Vagina (tissue), 2 donors: ENCODE data around the gene ALG12. TPM values are rescaled to one million over a fixed set of nuclear protein-coding genes. Genes with fewer than 3 reads are reported as not detected.

Source experiments
- DNase-seq, 2 donors: peaks; one replicate each; pipeline ENCODE4 v3.0.0-alpha.2; 2017; ENCODE audit errors: extremely low spot score in 2 of 2
- H3K27ac ChIP-seq: fragments of 200-600 bp; sonication (generic); one replicate; pipeline ENCODE4 v1.5.1; 2019
- H3K27me3 ChIP-seq: fragments of 200-600 bp; sonication (generic); one replicate; pipeline ENCODE4 v1.5.1; 2019
- H3K36me3 ChIP-seq, 2 donors: fragments of 200-600 bp; sonication (generic); one replicate each; pipeline ENCODE4 v1.5.1; 2017 to 2019
- H3K4me1 ChIP-seq: fragments of 200-600 bp; sonication (generic); one replicate; pipeline ENCODE4 v1.5.1; 2019
- H3K4me3 ChIP-seq, 2 donors: fragments of 200-600 bp; sonication (generic); 1 replicate in 1 of 2; 2 replicates in 1 of 2; pipeline ENCODE4 v1.5.1; 2016 to 2019
- H3K9me3 ChIP-seq: fragments of 200-600 bp; sonication (generic); one replicate; pipeline ENCODE4 v1.5.1; 2019
- CTCF ChIP-seq, 3 experiments: fragments of 450-650 bp in 2 of 3; fragments of 200-600 bp in 1 of 3; sonication (generic) in 1 of 3; IDR thresholded peaks; one replicate each; pipeline ENCODE4 v1.5.1; 2017 to 2019; ENCODE audit warnings: antibody characterized with exemption in 3 of 3, mild to moderate bottlenecking in 2 of 3, moderate library complexity in 2 of 3
- POLR2A ChIP-seq, 2 donors: fragments of 450-650 bp; IDR thresholded peaks; one replicate each; pipeline ENCODE4 v1.6.1; 2017; ENCODE audit warnings: antibody characterized with exemption in 2 of 2, mild to moderate bottlenecking in 2 of 2, moderate library complexity in 2 of 2
- POLR2AphosphoS5 ChIP-seq, 2 donors: sonication (generic); formaldehyde crosslinking; IDR thresholded peaks; one replicate each; pipeline ENCODE4 v1.9.0; 2017; ENCODE audit warnings: antibody characterized with exemption in 2 of 2, mild to moderate bottlenecking in 2 of 2, low read depth in 1 of 2; ENCODE audit not compliant: insufficient read depth in 1 of 2
- intact Hi-C: fragments of 100-400 bp; cut with DNase I; formaldehyde crosslinking; loops from one replicate; pipeline ENCODE4 v1.15.1; 2023
- total RNA-seq: library from RNA; depleted of rRNA; stranded (reverse); fragments of >200 nt; gene quantifications from one replicate; pipeline ENCODE4 v1.2.3, GENCODE V29; 2016

Gene ALG12
- total RNA-seq, 1 donor from 2014 or later = 21.4 TPM

- Histone ChIP-seq H3K27me3 (no peaks in the 10 kb centered on the region), H3K4me1 (peaks cover 10% of the 10 kb centered on the region), H3K4me3 (no peak overlapping the region), H3K9me3 (no peaks in the 10 kb centered on the region), H3K36me3 (no peaks in the 10 kb centered on the region), H3K27ac (no peak overlapping the region)
- DNase-seq = no peak
- no peak for TF ChIP-seq POLR2A (IDR thresholded peaks at IDR 0.05)
- no peak for TF ChIP-seq CTCF (IDR thresholded peaks at IDR 0.05)
- no peak for TF ChIP-seq POLR2AphosphoS5 (IDR thresholded peaks at IDR 0.05; ENCODE audit: insufficient read depth in 1 of 2, low read depth in 1 of 2)
- intact Hi-C loops = no loop called here
These were observed 25.1 kb upstream of the ALG12 start for GRCh38 chr22:49943405-49943765.

DNA sequence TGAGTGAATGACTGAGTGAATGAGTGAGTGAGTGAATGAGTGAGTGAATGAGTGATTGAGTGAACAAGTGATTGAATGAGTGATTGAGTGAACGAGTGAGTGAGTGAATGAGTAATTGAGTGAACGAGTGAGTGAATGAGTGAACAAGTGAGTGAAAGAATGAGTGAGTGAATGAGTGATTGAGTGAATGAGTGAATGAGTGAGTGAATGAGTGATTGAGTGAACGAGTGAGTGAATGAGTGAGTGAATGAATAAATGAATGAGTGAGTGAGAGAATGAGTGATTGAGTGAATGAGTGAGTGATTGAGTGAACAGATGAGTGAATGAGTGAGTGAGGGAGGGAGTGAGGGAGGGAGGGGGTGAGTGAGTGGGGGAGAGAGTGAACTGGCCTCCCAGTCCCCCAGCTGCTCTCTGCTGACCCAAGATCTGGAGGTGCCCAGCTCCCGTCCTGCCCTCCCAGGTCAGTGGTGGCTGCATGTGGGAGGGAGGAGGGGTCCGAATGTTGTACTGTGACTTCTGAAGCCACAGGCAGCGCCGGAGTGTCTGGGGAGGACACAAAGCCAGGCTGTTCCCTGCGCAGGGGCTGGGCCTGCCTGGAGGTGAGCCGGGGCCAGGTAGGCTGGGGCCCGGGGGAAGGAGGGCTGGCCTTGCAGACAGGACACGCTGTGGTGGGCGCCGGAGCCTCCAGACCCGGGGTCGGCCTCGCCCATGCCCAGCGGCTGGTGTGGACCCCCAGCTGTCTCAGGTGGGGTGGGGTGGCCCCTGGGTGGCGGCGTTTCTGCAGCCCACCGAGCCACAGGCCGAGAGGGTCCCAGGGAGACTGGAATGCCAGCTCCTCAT lies 24.5 kb upstream of the ALG12 start:
- Histone ChIP-seq H3K4me3 (no peak overlapping the region), H3K27me3 (no peaks in the 10 kb centered on the region), H3K9me3 (no peaks in the 10 kb centered on the region), H3K27ac (no peak overlapping the region), H3K4me1 (peaks cover 6% of the 10 kb centered on the region), H3K36me3 (no peaks in the 10 kb centered on the region)
- TF ChIP-seq POLR2AphosphoS5 (IDR thresholded peaks at IDR 0.05; ENCODE audit: insufficient read depth in 1 of 2, low read depth in 1 of 2) (no peak), CTCF (IDR thresholded peaks at IDR 0.05) (no peak), POLR2A (IDR thresholded peaks at IDR 0.05) (no peak)
- no peak for DNase-seq
- intact Hi-C loops = no loop called here

DNA sequence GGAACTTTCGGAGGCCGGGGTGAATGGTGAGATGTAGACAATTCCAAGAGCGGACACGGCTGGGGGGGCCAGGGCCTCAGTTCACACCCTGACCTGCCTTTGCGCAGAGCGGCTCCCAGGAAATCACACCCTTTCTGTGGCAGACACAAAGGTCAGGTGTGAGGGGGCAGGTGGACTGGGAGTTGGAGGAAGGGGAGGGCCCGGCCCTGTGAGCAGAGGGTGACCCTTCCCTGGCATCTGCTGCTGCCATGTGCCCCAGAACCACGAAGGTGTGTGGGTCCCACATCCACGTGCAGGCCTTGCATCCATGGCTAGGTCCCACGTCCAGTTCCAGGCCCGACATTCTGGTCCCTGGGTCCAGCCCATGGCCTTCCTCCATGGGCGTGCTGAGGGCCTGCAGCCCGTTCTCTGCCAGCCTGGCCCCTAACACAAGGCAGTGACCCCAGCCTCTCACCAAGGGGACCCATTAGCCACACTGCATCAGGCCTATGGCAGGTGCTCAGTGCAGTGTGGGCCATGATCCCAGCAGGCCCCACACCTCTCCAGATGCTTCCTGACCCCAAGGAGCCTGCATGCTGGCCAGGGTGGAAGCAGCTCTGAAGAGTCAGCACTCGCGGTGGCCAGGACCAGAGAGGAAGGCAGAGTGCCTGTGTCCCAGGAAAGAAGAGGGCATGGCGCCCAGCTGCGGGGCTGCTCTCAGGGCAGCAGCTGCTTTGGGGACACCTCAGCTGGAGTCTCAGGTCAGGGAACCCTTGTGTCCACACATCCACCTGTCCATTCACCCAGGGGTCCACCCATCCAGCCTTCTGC lies 23.5 kb upstream of the ALG12 start:
- no peaks in the 10 kb centered on the region for H3K9me3 ChIP-seq
- H3K36me3 ChIP-seq = no peaks in the 10 kb centered on the region
- no peaks in the 10 kb centered on the region for H3K27me3 ChIP-seq
- intact Hi-C loops = no loop called here
- no peak overlapping the region for H3K27ac ChIP-seq
- peaks cover 12% of the 10 kb centered on the region for H3K4me1 ChIP-seq
- DNase-seq = no peak
- no peak overlapping the region for H3K4me3 ChIP-seq
- TF ChIP-seq POLR2AphosphoS5 (IDR thresholded peaks at IDR 0.05; ENCODE audit: insufficient read depth in 1 of 2, low read depth in 1 of 2) (no peak), CTCF (IDR thresholded peaks at IDR 0.05) (no peak), POLR2A (IDR thresholded peaks at IDR 0.05) (no peak)

DNA sequence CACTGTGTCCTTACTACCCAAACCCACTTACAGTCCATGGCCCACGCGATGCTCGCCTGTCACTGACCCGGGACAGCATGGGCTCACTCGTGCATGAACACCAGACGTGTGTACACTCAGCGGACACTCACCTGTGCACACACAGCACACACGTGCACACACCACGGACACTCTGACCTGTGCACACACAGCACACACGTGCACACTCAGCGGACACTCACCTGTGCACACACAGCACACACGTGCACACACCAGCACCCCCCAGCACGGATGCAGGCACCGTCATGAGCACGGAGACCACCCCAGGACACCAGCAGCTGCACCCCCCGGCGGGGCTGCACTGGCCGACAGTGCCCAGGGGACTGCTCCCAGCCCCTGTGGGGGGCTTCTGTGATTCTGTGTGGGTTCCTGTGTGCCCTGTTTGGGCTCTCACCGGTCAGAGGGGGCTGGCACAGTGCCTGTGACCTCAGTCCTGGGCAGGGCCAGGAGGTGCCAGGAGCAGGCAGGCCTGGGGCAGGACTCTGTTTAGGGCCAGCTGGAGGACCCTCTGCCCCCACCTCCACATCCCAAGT lies 20.4 kb upstream of the ALG12 start:
- intact Hi-C loops = loop anchor here (5.0 kb wide), 2 partner anchors 34 to 569 kb away; partner anchors contain the start of genes LMF2 and NCAPH2
- TF ChIP-seq POLR2AphosphoS5 (IDR thresholded peaks at IDR 0.05; ENCODE audit: insufficient read depth in 1 of 2, low read depth in 1 of 2) = no peak
- DNase-seq = no peak
- Histone ChIP-seq H3K36me3 (no peaks in the 10 kb centered on the region), H3K4me3 (no peak overlapping the region), H3K9me3 (no peaks in the 10 kb centered on the region), H3K4me1 (peaks cover 41% of the 10 kb centered on the region), H3K27me3 (no peaks in the 10 kb centered on the region), H3K27ac (no peak overlapping the region)

GRCh38 chr22:49937758-49938564 lies 19.7 kb upstream of the ALG12 start:
- no peaks in the 10 kb centered on the region for H3K36me3 ChIP-seq
- H3K9me3 ChIP-seq = no peaks in the 10 kb centered on the region
- no peak for DNase-seq
- no peak overlapping the region for H3K4me3 ChIP-seq
- H3K27ac ChIP-seq = peak overlapping the region; percentile 43
- TF ChIP-seq CTCF (IDR thresholded peaks at IDR 0.05) = no peak
- TF ChIP-seq POLR2AphosphoS5 (IDR thresholded peaks at IDR 0.05; ENCODE audit: insufficient read depth in 1 of 2, low read depth in 1 of 2) = peak in 1 of 2 donors; percentile 41
- TF ChIP-seq POLR2A (IDR thresholded peaks at IDR 0.05) = no peak
- H3K4me1 ChIP-seq = peaks cover 48% of the 10 kb centered on the region
- no peaks in the 10 kb centered on the region for H3K27me3 ChIP-seq
- intact Hi-C loops = loop anchor here (2.0 to 5.0 kb wide), 3 partner anchors 23 to 569 kb away; partner anchors contain the start of genes LMF2, NCAPH2 and PIM3
